Measurements from ENCODE around the gene OPTC. TPM values are rescaled to one million over a fixed set of nuclear protein-coding genes. Genes with fewer than 3 reads are reported as not detected.
"Not testable (repeated sequence)": the region's sequence is repeated elsewhere in the genome, so short reads cannot be mapped to it uniquely, and the experiment has no call there.

Gene OPTC, protein sequence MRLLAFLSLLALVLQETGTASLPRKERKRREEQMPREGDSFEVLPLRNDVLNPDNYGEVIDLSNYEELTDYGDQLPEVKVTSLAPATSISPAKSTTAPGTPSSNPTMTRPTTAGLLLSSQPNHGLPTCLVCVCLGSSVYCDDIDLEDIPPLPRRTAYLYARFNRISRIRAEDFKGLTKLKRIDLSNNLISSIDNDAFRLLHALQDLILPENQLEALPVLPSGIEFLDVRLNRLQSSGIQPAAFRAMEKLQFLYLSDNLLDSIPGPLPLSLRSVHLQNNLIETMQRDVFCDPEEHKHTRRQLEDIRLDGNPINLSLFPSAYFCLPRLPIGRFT
- polyA plus RNA-seq (2012; ENCODE audit: low read depth, missing spikeins) = not detected

DNA sequence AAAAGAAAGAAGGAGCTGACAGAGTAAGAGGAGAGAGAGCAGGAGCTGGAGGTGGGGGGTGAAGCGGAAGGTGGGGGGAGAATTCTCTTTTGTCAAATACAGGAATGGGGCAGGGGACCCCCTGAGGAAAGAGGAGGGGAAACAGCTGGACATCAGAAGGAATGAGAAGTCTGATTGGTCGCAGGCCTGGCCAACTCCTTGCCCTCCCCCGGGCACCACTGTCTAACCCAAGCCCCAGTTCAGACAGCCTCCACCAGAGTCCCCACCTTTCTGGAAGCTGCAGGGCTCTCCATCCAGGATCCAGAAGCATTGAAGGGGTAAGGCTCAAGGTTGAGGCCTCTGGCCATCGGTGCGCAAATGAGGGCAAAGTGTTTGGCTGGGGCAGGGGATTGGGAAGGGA is at the start of gene OPTC:
Gene OPTC (plus strand): TSS at position 253 of the 400 bp plus-strand sequence. CDS start 1,853 bp downstream, outside the sequence.
- DNase-seq (ENCODE audit: insufficient read length, low spot score) (no peak), FAIRE-seq (no peak)
- TF ChIP-seq TAF1 (IDR thresholded peaks at IDR 0.05; ENCODE audit: low read depth, low read length) = no peak
- no peak for TF ChIP-seq POU2F2 (IDR thresholded peaks at IDR 0.05; ENCODE audit: low read depth, low read length)

DNA sequence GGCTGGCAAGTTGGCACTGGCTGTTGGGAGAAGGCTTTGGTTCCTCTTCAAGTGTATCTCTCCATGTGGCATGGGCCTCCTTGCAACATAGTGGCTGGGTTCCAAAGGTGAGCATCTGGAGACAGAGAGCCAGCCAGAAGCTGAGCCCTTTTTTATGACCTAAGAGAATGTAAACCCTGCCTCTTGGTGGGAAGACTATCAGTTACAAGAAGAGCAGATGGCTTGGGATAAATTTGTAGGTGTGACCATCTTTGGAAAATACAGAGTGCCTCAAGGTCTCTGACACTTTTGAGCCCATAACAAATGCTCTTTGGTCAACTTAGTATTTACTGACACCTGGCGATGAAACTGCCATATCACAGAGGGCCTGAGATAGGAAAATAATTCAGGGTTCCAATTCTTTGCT is 49.8 kb upstream of the OPTC start:
- no peak for TF ChIP-seq POU2F2 (IDR thresholded peaks at IDR 0.05; ENCODE audit: low read depth, low read length)
- TF ChIP-seq TAF1 (IDR thresholded peaks at IDR 0.05; ENCODE audit: low read depth, low read length) = no peak
- TF ChIP-seq PAX5 (IDR thresholded peaks at IDR 0.05; ENCODE audit: insufficient read depth, low read length, severe bottlenecking) = no peak
- no peak for DNase-seq (ENCODE audit: insufficient read length, low spot score)
- FAIRE-seq = no peak

DNA sequence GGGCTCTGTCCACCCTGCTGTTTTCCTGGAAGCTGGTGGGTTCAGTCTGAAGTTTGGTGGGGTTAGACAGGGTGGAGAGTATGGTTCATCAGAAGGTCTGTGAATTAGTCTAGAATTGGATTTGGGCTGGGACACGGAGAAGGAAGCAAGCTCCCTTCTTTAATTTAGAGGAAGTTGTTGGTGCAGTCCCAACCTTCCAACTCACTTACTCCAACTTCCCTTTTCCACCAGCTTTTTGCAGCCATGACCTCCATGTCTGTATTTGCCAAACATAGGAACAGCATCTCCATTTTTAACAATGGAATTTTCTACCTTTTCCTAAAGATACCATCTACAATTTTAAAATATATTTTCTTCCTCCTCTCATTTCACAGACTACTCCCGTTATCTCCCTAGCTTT is 46.8 kb upstream of the OPTC start:
- no peak for TF ChIP-seq POU2F2 (IDR thresholded peaks at IDR 0.05; ENCODE audit: low read depth, low read length)
- DNase-seq (ENCODE audit: insufficient read length, low spot score) (no peak), FAIRE-seq (no peak)

DNA sequence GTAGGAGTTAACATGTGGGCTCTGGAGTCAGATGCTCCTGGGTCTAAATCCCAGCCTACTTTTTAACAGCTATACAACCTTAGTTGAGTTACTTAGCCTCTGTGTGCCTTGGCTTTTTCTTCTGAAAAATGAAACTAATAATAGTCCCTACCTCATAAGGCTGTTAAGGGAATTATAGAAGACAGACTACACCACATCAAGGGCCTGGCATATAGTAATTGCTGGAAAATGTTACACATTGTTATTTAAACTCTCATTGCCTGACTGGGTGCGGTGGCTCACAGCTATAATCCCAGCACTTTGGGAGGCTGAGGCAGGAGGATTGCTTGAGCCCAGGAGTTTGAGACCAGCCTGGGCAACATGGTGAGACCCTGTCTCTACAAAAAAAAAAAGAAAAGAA is 46.4 kb upstream of the OPTC start:
- not testable (repeated sequence) for DNase-seq (ENCODE audit: insufficient read length, low spot score); FAIRE-seq

DNA sequence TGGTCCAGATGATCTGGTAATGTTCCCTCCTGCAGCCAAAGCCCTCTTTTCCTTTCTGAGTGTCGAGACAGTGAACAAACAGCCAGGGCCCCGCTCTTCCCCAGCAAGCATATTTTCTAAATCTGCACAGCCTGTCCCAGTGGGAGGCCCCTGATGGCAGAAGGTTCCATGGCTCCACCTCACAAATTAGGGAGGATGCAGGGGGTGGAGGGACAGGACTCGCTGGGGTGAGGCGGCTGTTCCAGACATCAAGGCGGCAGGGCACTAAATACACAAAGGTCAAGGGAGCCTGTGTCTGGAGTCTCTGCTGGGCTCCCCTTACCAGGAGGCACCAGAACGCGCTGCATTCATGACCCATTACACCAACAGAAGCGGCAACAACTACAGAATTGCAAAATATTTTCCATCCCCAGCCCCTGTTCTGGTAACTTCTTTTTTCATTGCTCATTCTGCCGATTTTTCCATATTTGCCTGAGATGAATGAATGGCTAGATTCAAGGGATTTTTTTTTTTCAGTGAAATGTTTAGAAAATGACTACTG is 45.4 kb upstream of the OPTC start:
- DNase-seq (ENCODE audit: insufficient read length, low spot score) = no peak
- TF ChIP-seq POLR2A (IDR thresholded peaks at IDR 0.05; ENCODE audit: low read depth, low read length) (no peak), PAX5 (IDR thresholded peaks at IDR 0.05; ENCODE audit: insufficient read depth, low read length, severe bottlenecking) (no peak), SPI1 (IDR thresholded peaks at IDR 0.05; ENCODE audit: low read depth, low read length) (no peak), POLR2AphosphoS5 (IDR thresholded peaks at IDR 0.05; ENCODE audit: low read depth, low read length) (no peak), TAF1 (IDR thresholded peaks at IDR 0.05; ENCODE audit: low read depth, low read length) (no peak), POU2F2 (IDR thresholded peaks at IDR 0.05; ENCODE audit: low read depth, low read length) (no peak)
- no peak for FAIRE-seq

DNA sequence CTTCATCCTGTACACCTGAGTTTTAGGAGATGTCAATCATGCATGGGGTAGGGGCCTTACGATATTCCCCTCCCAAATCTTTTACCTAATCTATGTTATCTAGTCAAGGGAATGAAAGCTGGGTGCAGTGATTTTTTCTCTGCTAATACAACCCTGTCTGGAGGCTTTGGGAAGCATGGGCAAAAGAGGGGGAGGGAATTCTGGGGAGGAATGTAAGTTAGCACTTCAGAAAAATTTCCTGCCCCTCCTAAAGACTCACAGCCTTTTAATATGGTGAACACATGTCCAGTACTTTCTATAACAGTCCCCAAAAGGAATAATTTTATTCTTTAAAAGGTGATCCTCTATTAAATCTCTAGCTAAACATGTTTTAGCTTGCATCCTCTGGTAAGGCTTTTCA is 44.0 kb upstream of the OPTC start:
- no peak for TF ChIP-seq PAX5 (IDR thresholded peaks at IDR 0.05; ENCODE audit: insufficient read depth, low read length, severe bottlenecking)
- TF ChIP-seq POLR2A (IDR thresholded peaks at IDR 0.05; ENCODE audit: low read depth, low read length) = no peak
- TF ChIP-seq POU2F2 (IDR thresholded peaks at IDR 0.05; ENCODE audit: low read depth, low read length) = no peak
- TF ChIP-seq SPI1 (IDR thresholded peaks at IDR 0.05; ENCODE audit: low read depth, low read length) = no peak
- no peak for TF ChIP-seq TAF1 (IDR thresholded peaks at IDR 0.05; ENCODE audit: low read depth, low read length)
- no peak for TF ChIP-seq POLR2AphosphoS5 (IDR thresholded peaks at IDR 0.05; ENCODE audit: low read depth, low read length)
- DNase-seq (ENCODE audit: insufficient read length, low spot score) = no peak
- no peak for FAIRE-seq

DNA sequence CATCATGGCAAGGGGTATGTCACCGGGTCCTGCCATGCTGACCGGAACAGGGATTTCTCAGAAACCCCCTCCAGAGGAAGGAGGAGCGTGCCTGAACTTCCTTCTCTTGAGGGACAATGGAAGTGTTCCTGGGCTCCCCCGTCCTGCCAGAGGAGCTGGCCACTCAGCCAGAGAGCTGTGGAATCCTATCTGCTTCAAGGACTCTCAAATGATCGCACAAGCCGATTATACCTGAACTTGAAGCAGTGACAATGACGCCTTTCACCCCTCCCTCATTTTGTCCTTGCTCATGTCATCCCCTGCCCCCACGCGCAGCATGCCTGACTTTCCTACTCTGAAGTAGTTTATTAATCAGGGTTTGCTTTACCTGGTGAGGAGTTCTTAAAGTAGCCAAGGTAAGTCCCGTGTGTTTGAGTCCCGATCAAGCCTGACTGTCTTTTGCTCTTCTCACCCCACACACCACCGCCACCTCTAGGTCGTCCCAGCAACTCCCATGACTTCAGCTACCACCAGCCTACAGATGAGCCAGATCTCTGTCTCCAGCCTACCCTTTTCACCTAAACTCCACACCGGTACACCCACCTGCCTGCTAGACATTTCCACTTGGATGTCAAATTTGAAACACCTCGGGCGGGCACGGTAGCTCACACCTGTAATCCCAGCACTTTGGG is 43.3 kb upstream of the OPTC start:
- TF ChIP-seq POU2F2 (IDR thresholded peaks at IDR 0.05; ENCODE audit: low read depth, low read length) = no peak
- no peak for TF ChIP-seq POLR2A (IDR thresholded peaks at IDR 0.05; ENCODE audit: low read depth, low read length)
- TF ChIP-seq PAX5 (IDR thresholded peaks at IDR 0.05; ENCODE audit: insufficient read depth, low read length, severe bottlenecking) = no peak
- no peak for TF ChIP-seq TAF1 (IDR thresholded peaks at IDR 0.05; ENCODE audit: low read depth, low read length)
- no peak for TF ChIP-seq SPI1 (IDR thresholded peaks at IDR 0.05; ENCODE audit: low read depth, low read length)
- no peak for TF ChIP-seq POLR2AphosphoS5 (IDR thresholded peaks at IDR 0.05; ENCODE audit: low read depth, low read length)
- DNase-seq (ENCODE audit: insufficient read length, low spot score) = no peak
- FAIRE-seq = no peak

DNA sequence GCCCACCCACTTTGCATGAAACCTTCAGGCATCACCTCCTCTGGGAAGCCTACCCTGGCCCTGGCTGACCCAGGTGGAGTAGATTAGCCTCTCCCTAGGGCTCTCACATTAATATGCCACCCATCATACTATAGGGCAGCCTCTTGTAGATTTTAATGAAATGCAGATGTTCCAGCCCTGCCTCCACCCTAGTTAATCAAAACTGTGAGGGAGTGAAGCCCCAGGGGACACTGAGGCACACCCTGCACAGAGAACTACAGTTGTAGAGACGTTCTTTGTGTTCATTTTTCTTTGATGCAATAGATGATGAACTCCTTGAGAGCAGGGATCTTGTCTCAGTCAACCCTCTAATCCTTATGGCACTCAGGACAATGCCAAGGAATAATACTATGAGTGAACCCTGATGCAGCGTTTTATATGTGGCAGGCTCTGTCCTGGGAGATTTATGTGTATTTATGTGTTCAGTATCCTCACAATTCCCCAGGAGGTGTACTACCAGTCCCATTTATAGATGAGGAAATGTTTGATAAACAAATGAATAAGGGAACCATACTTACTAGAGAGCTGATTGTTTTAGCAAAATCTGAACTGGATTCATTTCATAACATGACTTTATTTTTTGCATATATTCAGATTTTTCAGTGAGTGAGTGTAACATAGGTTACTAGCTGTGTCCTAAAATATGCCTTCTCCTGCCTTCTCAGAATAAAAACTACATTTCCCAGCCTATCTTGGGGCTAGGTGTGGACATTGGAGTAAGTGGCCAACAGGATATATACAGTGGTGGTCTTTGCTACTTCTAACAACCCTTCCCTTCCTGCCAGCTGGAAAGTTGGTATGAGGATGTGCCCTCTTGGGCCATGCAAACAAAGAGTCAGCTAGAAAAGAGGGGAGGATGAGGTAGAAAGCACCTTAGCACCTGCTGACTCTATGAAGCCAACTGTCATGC is 41.8 kb upstream of the OPTC start:
- TF ChIP-seq SPI1 (IDR thresholded peaks at IDR 0.05; ENCODE audit: low read depth, low read length) (no peak), POU2F2 (IDR thresholded peaks at IDR 0.05; ENCODE audit: low read depth, low read length) (no peak), TAF1 (IDR thresholded peaks at IDR 0.05; ENCODE audit: low read depth, low read length) (no peak), PAX5 (IDR thresholded peaks at IDR 0.05; ENCODE audit: insufficient read depth, low read length, severe bottlenecking) (no peak), POLR2A (IDR thresholded peaks at IDR 0.05; ENCODE audit: low read depth, low read length) (no peak), POLR2AphosphoS5 (IDR thresholded peaks at IDR 0.05; ENCODE audit: low read depth, low read length) (no peak)
- no peak for DNase-seq (ENCODE audit: insufficient read length, low spot score)
- no peak for FAIRE-seq

DNA sequence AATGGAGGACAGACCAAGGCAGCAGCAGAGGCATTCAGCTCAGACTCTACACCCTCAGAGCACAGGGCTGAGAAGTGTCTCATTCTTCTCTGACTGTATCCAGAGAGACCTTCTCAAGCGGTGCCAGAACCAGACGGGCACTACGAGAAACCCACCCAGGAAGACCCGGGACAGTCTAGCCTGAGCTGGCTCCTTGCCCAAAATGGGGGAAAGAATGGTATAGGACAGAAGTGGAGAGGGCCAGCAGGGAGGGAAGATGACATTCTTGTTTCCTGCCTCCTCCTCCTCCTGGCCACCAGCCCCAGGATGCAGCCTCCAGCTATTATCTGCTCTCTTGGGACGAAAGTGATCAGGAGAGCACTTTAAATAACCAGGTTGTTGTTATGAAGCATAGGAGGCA is 40.9 kb upstream of the OPTC start:
- no peak for DNase-seq (ENCODE audit: insufficient read length, low spot score)
- TF ChIP-seq POLR2A (IDR thresholded peaks at IDR 0.05; ENCODE audit: low read depth, low read length) = no peak
- TF ChIP-seq SPI1 (IDR thresholded peaks at IDR 0.05; ENCODE audit: low read depth, low read length) = no peak
- no peak for TF ChIP-seq PAX5 (IDR thresholded peaks at IDR 0.05; ENCODE audit: insufficient read depth, low read length, severe bottlenecking)

DNA sequence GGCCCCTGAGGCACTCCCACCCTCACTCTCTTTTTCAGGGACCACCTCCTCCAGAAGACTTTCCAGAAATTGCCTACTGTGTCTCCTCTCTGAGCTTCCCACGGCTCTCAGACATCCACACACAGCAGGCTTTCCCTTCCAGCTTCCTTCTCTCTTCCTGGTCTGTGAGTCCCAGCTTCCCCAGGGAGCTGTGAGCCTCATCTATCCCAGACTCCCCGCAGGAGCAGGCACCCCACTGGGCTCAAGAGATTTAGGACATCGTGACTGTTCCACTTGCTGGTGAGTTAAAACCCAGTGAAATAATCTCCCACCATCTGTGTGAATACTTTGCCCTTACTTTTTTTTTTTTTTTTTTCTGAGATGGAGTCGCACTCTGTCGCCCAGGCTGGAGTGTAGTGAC is 40.3 kb upstream of the OPTC start:
- DNase-seq (ENCODE audit: insufficient read length, low spot score) = no peak
- TF ChIP-seq PAX5 (IDR thresholded peaks at IDR 0.05; ENCODE audit: insufficient read depth, low read length, severe bottlenecking) (no peak), SPI1 (IDR thresholded peaks at IDR 0.05; ENCODE audit: low read depth, low read length) (no peak), POLR2A (IDR thresholded peaks at IDR 0.05; ENCODE audit: low read depth, low read length) (no peak), POU2F2 (IDR thresholded peaks at IDR 0.05; ENCODE audit: low read depth, low read length) (no peak), TAF1 (IDR thresholded peaks at IDR 0.05; ENCODE audit: low read depth, low read length) (no peak), POLR2AphosphoS5 (IDR thresholded peaks at IDR 0.05; ENCODE audit: low read depth, low read length) (no peak)
- no peak for FAIRE-seq

More for the DNA sequence above, 40.9 kb upstream of the OPTC start:
- no peak for FAIRE-seq

Measured in GM12891 (cell line).